Suprapubic skin (tissue), 3 donors: Measurements from ENCODE around the gene NLGN4X.

Experiments
- POLR2AphosphoS5 ChIP-seq, 3 donors: sonication (generic); formaldehyde crosslinking; IDR thresholded peaks; one replicate each; pipeline ENCODE4 v1.6.1; 2017; ENCODE audit warnings: antibody characterized with exemption in 3 of 3
- TF ChIP-seq, protein P1 (sequence below), 2 donors: fragments of 200-600 bp in 1 of 2; fragments of 450-650 bp in 1 of 2; sonication (generic) in 1 of 2; IDR thresholded peaks; one replicate each; pipeline ENCODE4 v1.5.1; 2016 to 2019; ENCODE audit warnings: antibody characterized with exemption in 2 of 2, mild to moderate bottlenecking in 1 of 2, moderate library complexity in 1 of 2

GRCh38 chrX:6163721-6164120 lies 64.9 kb downstream of the NLGN4X start:
- TF ChIP-seq, protein P1, sequence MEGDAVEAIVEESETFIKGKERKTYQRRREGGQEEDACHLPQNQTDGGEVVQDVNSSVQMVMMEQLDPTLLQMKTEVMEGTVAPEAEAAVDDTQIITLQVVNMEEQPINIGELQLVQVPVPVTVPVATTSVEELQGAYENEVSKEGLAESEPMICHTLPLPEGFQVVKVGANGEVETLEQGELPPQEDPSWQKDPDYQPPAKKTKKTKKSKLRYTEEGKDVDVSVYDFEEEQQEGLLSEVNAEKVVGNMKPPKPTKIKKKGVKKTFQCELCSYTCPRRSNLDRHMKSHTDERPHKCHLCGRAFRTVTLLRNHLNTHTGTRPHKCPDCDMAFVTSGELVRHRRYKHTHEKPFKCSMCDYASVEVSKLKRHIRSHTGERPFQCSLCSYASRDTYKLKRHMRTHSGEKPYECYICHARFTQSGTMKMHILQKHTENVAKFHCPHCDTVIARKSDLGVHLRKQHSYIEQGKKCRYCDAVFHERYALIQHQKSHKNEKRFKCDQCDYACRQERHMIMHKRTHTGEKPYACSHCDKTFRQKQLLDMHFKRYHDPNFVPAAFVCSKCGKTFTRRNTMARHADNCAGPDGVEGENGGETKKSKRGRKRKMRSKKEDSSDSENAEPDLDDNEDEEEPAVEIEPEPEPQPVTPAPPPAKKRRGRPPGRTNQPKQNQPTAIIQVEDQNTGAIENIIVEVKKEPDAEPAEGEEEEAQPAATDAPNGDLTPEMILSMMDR (IDR thresholded peaks at IDR 0.05), result no peak
- no peak for TF ChIP-seq POLR2AphosphoS5 (IDR thresholded peaks at IDR 0.05)
